ENCODE data around the gene SLFN14.

The SLFN14 gene

GRCh38 chr17:35596530-35597233 is 36.1 kb upstream of the SLFN14 start:
- TF ChIP-seq, protein P1, sequence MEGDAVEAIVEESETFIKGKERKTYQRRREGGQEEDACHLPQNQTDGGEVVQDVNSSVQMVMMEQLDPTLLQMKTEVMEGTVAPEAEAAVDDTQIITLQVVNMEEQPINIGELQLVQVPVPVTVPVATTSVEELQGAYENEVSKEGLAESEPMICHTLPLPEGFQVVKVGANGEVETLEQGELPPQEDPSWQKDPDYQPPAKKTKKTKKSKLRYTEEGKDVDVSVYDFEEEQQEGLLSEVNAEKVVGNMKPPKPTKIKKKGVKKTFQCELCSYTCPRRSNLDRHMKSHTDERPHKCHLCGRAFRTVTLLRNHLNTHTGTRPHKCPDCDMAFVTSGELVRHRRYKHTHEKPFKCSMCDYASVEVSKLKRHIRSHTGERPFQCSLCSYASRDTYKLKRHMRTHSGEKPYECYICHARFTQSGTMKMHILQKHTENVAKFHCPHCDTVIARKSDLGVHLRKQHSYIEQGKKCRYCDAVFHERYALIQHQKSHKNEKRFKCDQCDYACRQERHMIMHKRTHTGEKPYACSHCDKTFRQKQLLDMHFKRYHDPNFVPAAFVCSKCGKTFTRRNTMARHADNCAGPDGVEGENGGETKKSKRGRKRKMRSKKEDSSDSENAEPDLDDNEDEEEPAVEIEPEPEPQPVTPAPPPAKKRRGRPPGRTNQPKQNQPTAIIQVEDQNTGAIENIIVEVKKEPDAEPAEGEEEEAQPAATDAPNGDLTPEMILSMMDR (IDR thresholded peaks at IDR 0.05; ENCODE audit: insufficient read depth, low read length, missing control alignments): no peak
- ChIA-PET CTCF (interaction anchor here (0.9 to 3.5 kb wide), 6 partner anchors 10 to 151 kb away, joined by 3 to 18 read pairs (median 4); partner anchors contain the start of gene AP2B1), POLR2A (no interaction called here)
- no peak for DNase-seq (ENCODE audit: low read depth, low spot score)
- H3K4me3 ChIP-seq (ENCODE audit: low read depth, low read length): no peak overlapping the region

- ChIA-PET POLR2A (no interaction called here), CTCF (interaction anchor here (1.1 to 3.5 kb wide), 5 partner anchors 9 to 151 kb away, joined by 3 to 18 read pairs (median 6); partner anchors contain the start of gene AP2B1)
- no peak overlapping the region for H3K4me3 ChIP-seq (ENCODE audit: low read depth, low read length)
- TF ChIP-seq, protein P1 (IDR thresholded peaks at IDR 0.05; ENCODE audit: insufficient read depth, low read length, missing control alignments): no peak
- DNase-seq (ENCODE audit: low read depth, low spot score): no peak
Measured at GRCh38 chr17:35596072-35596471, 35.5 kb upstream of the SLFN14 start.

DNA sequence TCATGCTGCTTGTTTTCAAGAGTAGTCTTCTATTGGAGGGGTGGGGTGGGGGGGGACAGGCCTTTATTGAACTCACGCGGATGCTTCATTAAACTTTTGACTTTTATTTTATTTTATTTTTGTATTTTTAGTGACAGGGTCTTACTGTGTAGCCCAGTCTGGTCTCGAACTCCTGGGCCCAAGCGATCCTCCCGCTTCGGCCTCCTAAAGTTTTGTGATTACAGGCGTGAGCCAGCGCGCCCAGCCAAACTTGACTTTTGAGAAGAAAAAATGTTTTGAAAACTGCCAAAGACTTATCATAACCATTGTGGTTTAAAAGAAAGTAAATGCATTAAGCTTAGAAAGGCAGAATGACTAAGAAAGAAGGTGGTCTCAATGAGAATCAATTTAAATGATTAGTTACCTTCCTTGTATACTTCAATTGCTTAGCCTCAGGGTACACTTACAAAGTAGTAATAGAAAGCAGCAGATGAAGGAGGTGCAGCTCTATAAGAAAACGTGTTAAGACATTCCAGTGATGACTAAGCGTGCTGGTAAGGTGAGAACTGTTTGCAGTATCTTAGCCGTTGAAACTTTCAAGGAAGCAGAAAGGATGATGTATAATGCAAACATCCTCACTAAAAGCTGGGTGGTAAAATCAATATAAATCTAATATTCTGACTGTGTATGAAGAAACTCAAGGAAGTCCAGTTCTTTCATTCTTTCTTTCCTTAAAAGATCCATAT is 27.7 kb upstream of the SLFN14 start:
- TF ChIP-seq, protein P1 (IDR thresholded peaks at IDR 0.05; ENCODE audit: insufficient read depth, low read length, missing control alignments): no peak
- DNase-seq (ENCODE audit: low read depth, low spot score): peak; percentile 46
- ChIA-PET CTCF (interaction anchor here (0.7 to 1.7 kb wide), 6 partner anchors 23 to 499 kb away, joined by 3 to 9 read pairs (median 6); no protein-coding TSS in a partner anchor), POLR2A (interaction anchor here (0.6 to 1.6 kb wide), 3 partner anchors 10 to 346 kb away, joined by 3 to 5 read pairs (median 4); partner anchors contain the start of genes PEX12 and SLFN5)
- peak overlapping the region; percentile 96 for H3K4me3 ChIP-seq (ENCODE audit: low read depth, low read length)

DNA sequence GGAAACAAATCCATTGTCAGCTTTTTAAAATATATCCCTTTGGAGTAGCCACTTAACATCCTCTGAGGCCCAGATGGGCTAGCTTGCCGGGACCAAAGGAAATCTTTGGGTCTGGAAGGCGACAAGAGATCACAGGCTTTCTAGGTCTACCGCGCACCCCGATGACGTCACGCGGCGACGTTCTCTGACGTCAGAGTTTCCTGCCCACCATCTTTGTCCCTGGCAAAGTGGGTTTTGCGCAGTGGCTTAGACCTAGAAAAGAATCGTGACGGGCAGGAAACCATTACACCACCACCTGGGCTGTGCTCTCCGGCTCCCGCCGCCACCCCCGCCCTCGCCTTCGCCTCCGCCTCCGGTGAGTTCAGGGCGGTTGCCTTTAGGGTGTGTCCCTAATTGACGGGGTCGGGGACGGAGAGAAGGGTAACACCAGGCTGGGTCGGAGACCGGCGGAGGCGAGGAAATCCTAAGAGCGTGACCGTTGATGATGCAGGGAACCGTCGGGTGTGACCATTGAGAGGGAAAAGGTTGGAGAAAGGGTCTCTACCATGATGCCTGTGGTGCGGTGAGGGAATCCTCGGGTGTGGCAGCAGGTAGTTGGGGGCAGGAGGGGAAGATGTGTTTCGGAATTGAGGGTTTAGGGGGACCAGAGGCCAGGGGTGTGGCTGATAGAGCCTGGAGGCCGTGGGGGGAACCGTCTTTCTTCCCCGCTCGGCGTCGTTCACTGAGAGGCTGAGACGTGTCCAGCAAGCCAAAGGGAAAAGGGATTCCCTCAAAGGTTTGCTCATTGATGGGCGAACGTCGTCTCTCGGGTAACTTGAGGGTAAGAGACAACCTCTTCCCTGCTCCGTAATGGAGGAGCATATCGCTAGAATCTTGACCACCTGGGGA is 26.7 kb upstream of the SLFN14 start, which contains the start of gene AP2B1:
AP2B1 (plus strand) TSS at position 249 of the 888 bp plus-strand sequence. CDS start 6,709 bp downstream, outside the sequence.
- POLR2A ChIA-PET: interaction anchor here (0.7 to 1.5 kb wide), 2 partner anchors 9 to 322 kb away, joined by 3 to 18 read pairs; partner anchors contain the start of gene PEX12
- CTCF ChIA-PET: interaction anchor here (0.7 to 1.3 kb wide), 3 partner anchors 10 to 14 kb away, joined by 3 to 4 read pairs (median 3); no protein-coding TSS in a partner anchor
- TF ChIP-seq, protein P1 (IDR thresholded peaks at IDR 0.05; ENCODE audit: insufficient read depth, low read length, missing control alignments): no peak

GRCh38 chr17:35586569-35587073 is 26.0 kb upstream of the SLFN14 start:
- TF ChIP-seq, protein P1 (IDR thresholded peaks at IDR 0.05; ENCODE audit: insufficient read depth, low read length, missing control alignments): no peak
- no peak for DNase-seq (ENCODE audit: low read depth, low spot score)
- peak overlapping the region; percentile 96 for H3K4me3 ChIP-seq (ENCODE audit: low read depth, low read length)
- POLR2A ChIA-PET: interaction anchor here (0.7 to 1.5 kb wide), 2 partner anchors 8 to 321 kb away, joined by 3 to 18 read pairs; partner anchors contain the start of gene PEX12
- CTCF ChIA-PET: interaction anchor here (0.7 to 1.3 kb wide), 4 partner anchors 10 to 274 kb away, joined by 3 to 4 read pairs (median 3); no protein-coding TSS in a partner anchor

More for the DNA sequence above, 26.7 kb upstream of the SLFN14 start, which contains the start of gene AP2B1:
- H3K4me3 ChIP-seq (ENCODE audit: low read depth, low read length): peak within 1 kb of the TSS; percentile 96
- peak; percentile 77 for DNase-seq (ENCODE audit: low read depth, low spot score)
